BE2C (cell line): Measurements from ENCODE around the gene PREX1.
A peak's percentile ranks its signal among the peaks of the same experiment; 100 is the strongest.

Experiments
- DNase-seq: peaks from one replicate; pipeline ENCODE4 v3.0.0-alpha.2; 2020
- H3K27me3 ChIP-seq: fragments of 250-450 bp; sonication (Bioruptor Pico); 2 replicates; pipeline ENCODE4 v1.5.1; 2020; ENCODE audit warnings: mild to moderate bottlenecking
- H3K36me3 ChIP-seq: fragments of 250-450 bp; sonication (Bioruptor Pico); 2 replicates; pipeline ENCODE4 v1.5.1; 2020; ENCODE audit warnings: mild to moderate bottlenecking
- H3K4me1 ChIP-seq: fragments of 250-450 bp; sonication (Bioruptor Pico); 2 replicates; pipeline ENCODE4 v1.5.1; 2020
- H3K4me3 ChIP-seq: 2 replicates; pipeline ENCODE4 v1.5.1; 2011; ENCODE audit warnings: low read depth, low read length
- H3K9me3 ChIP-seq: fragments of 250-450 bp; sonication (Bioruptor Pico); 2 replicates; pipeline ENCODE4 v1.5.1; 2020
- CTCF ChIP-seq: IDR thresholded peaks from 2 replicates; pipeline ENCODE4 v1.5.1; 2012; ENCODE audit warnings: mild to moderate bottlenecking, low read depth, low read length

PREX1 gene

GRCh38 chr20:48605364-48606171, 222.2 kb downstream of the PREX1 start:
- Histone ChIP-seq H3K4me1 (no peaks in the 10 kb centered on the region), H3K4me3 (no peak overlapping the region), H3K9me3 (no peaks in the 10 kb centered on the region), H3K27me3 (no peaks in the 10 kb centered on the region), H3K36me3 (no peaks in the 10 kb centered on the region)
- no peak for TF ChIP-seq CTCF
- no peak for DNase-seq

GRCh38 chr20:48604936-48605335, 222.9 kb downstream of the PREX1 start:
- H3K27me3 ChIP-seq = no peaks in the 10 kb centered on the region
- DNase-seq = no peak
- no peaks in the 10 kb centered on the region for H3K36me3 ChIP-seq
- TF ChIP-seq CTCF = no peak
- H3K4me1 ChIP-seq = no peaks in the 10 kb centered on the region
- H3K9me3 ChIP-seq = no peaks in the 10 kb centered on the region
- no peak overlapping the region for H3K4me3 ChIP-seq

GRCh38 chr20:48604426-48604825, 223.4 kb downstream of the PREX1 start:
- H3K27me3 ChIP-seq = no peaks in the 10 kb centered on the region
- no peak for DNase-seq
- TF ChIP-seq CTCF = no peak
- no peaks in the 10 kb centered on the region for H3K4me1 ChIP-seq
- H3K9me3 ChIP-seq = no peaks in the 10 kb centered on the region
- no peak overlapping the region for H3K4me3 ChIP-seq
- H3K36me3 ChIP-seq = no peaks in the 10 kb centered on the region

GRCh38 chr20:48603819-48604405, 223.9 kb downstream of the PREX1 start:
- TF ChIP-seq CTCF = no peak
- Histone ChIP-seq H3K27me3 (no peaks in the 10 kb centered on the region), H3K4me1 (no peaks in the 10 kb centered on the region), H3K36me3 (no peaks in the 10 kb centered on the region), H3K9me3 (no peaks in the 10 kb centered on the region), H3K4me3 (no peak overlapping the region)
- no peak for DNase-seq

GRCh38 chr20:48603116-48603818, 224.5 kb downstream of the PREX1 start:
- TF ChIP-seq CTCF = no peak
- Histone ChIP-seq H3K36me3 (no peaks in the 10 kb centered on the region), H3K4me3 (no peak overlapping the region), H3K4me1 (no peaks in the 10 kb centered on the region), H3K27me3 (no peaks in the 10 kb centered on the region), H3K9me3 (no peaks in the 10 kb centered on the region)
- DNase-seq = peak; percentile 6
